Measurements from ENCODE around the gene NRXN3.

The NRXN3 gene

GRCh38 chr14:78834766-78835451 lies 664.7 kb downstream of the NRXN3 start:
- no peak for DNase-seq (ENCODE audit: low spot score)
- H3K27ac ChIP-seq: no peak overlapping the region
- no peak for TF ChIP-seq CTCF (IDR thresholded peaks at IDR 0.05)
- H3K4me3 ChIP-seq: no peak overlapping the region

- Histone ChIP-seq H3K27ac (no peak overlapping the region), H3K4me3 (no peak overlapping the region)
- DNase-seq (ENCODE audit: low spot score): no peak
- no peak for TF ChIP-seq CTCF (IDR thresholded peaks at IDR 0.05)
These were observed 665.7 kb downstream of the NRXN3 start for GRCh38 chr14:78835909-78836308.

- Histone ChIP-seq H3K27ac (no peak overlapping the region), H3K4me3 (no peak overlapping the region)
- DNase-seq (ENCODE audit: low spot score): no peak
- TF ChIP-seq CTCF (IDR thresholded peaks at IDR 0.05): no peak
These were observed 666.6 kb downstream of the NRXN3 start for GRCh38 chr14:78836777-78837176.

GRCh38 chr14:78838959-78839358 lies 668.8 kb downstream of the NRXN3 start:
- TF ChIP-seq CTCF (IDR thresholded peaks at IDR 0.05): no peak
- DNase-seq (ENCODE audit: low spot score): no peak
- H3K4me3 ChIP-seq: no peak overlapping the region
- H3K27ac ChIP-seq: no peak overlapping the region

GRCh38 chr14:78840898-78841297 lies 670.7 kb downstream of the NRXN3 start:
- DNase-seq (ENCODE audit: low spot score): no peak
- TF ChIP-seq CTCF (IDR thresholded peaks at IDR 0.05): no peak
- Histone ChIP-seq H3K27ac (no peak overlapping the region), H3K4me3 (no peak overlapping the region)

- H3K27ac ChIP-seq: no peak overlapping the region
- no peak for DNase-seq (ENCODE audit: low spot score)
- TF ChIP-seq CTCF (IDR thresholded peaks at IDR 0.05): no peak
- H3K4me3 ChIP-seq: no peak overlapping the region
These were observed 677.6 kb downstream of the NRXN3 start for GRCh38 chr14:78847801-78848200.

GRCh38 chr14:78848234-78848820 lies 678.2 kb downstream of the NRXN3 start:
- TF ChIP-seq CTCF (IDR thresholded peaks at IDR 0.05): peak; percentile 33
- no peak overlapping the region for H3K27ac ChIP-seq
- H3K4me3 ChIP-seq: no peak overlapping the region
- no peak for DNase-seq (ENCODE audit: low spot score)

All from coronary artery (tissue), 2 donors.